Stimulated activated CD4-positive, alpha-beta T cell treated with anti-CD3 and anti-CD28 coated beads, TNF-alpha, amount 100 ng/mL, for 48 hours (primary cell): ENCODE data around the gene HDAC9.

Source experiments
- DNase-seq, 3 donors: peaks; one replicate each; pipeline ENCODE4 v3.0.0-alpha.2; 2020; ENCODE audit warnings: low read depth in 3 of 3

The HDAC9 gene

GRCh38 chr7:18494821-18495408, 634 bp upstream of the HDAC9 start:
- DNase-seq, result no peak

- DNase-seq, result no peak
Measured at GRCh38 chr7:18496341-18496700, 772 bp downstream of the HDAC9 start.

- DNase-seq, result no peak
Measured at GRCh38 chr7:18497082-18497481, 1.5 kb downstream of the HDAC9 start.

- DNase-seq, result no peak
Measured at GRCh38 chr7:18497800-18498199, 2.3 kb downstream of the HDAC9 start.

- no peak for DNase-seq
Measured at GRCh38 chr7:18498341-18498740, 2.8 kb downstream of the HDAC9 start.

GRCh38 chr7:18499407-18500177, 4.0 kb downstream of the HDAC9 start:
- no peak for DNase-seq

- no peak for DNase-seq
Measured at GRCh38 chr7:18503126-18503866, 7.7 kb downstream of the HDAC9 start.

GRCh38 chr7:18504965-18505364, 9.4 kb downstream of the HDAC9 start:
- no peak for DNase-seq

- no peak for DNase-seq
Measured at GRCh38 chr7:18505870-18506460, 10.4 kb downstream of the HDAC9 start.

GRCh38 chr7:18508443-18509427, 13.2 kb downstream of the HDAC9 start:
- no peak for DNase-seq

- no peak for DNase-seq
Measured at GRCh38 chr7:18509481-18509880, 13.9 kb downstream of the HDAC9 start.

GRCh38 chr7:18511351-18512140, 16.0 kb downstream of the HDAC9 start:
- DNase-seq, result no peak

- no peak for DNase-seq
Measured at GRCh38 chr7:18513343-18513742, 17.8 kb downstream of the HDAC9 start.

GRCh38 chr7:18515067-18515466, 19.5 kb downstream of the HDAC9 start:
- no peak for DNase-seq

GRCh38 chr7:18517646-18518045, 22.1 kb downstream of the HDAC9 start:
- DNase-seq, result no peak

- DNase-seq, result no peak
Measured at GRCh38 chr7:18518555-18518954, 23.0 kb downstream of the HDAC9 start.

- no peak for DNase-seq
Measured at GRCh38 chr7:18520450-18521235, 25.1 kb downstream of the HDAC9 start.

GRCh38 chr7:18521236-18521589, 25.7 kb downstream of the HDAC9 start:
- DNase-seq, result no peak

GRCh38 chr7:18521945-18522566, 26.5 kb downstream of the HDAC9 start:
- no peak for DNase-seq
